Activated CD4-positive, alpha-beta T cell treated with anti-CD3 and anti-CD28 coated beads for 1 hour (primary cell): Measurements from ENCODE around the gene GLYAT.
"Not testable (repeated sequence)": the region's sequence is repeated elsewhere in the genome, so short reads cannot be mapped to it uniquely, and the experiment has no call there.

ENCODE experiments used
- DNase-seq: peaks from one replicate; pipeline ENCODE4 v3.0.0-alpha.2; 2020

The GLYAT gene

DNA sequence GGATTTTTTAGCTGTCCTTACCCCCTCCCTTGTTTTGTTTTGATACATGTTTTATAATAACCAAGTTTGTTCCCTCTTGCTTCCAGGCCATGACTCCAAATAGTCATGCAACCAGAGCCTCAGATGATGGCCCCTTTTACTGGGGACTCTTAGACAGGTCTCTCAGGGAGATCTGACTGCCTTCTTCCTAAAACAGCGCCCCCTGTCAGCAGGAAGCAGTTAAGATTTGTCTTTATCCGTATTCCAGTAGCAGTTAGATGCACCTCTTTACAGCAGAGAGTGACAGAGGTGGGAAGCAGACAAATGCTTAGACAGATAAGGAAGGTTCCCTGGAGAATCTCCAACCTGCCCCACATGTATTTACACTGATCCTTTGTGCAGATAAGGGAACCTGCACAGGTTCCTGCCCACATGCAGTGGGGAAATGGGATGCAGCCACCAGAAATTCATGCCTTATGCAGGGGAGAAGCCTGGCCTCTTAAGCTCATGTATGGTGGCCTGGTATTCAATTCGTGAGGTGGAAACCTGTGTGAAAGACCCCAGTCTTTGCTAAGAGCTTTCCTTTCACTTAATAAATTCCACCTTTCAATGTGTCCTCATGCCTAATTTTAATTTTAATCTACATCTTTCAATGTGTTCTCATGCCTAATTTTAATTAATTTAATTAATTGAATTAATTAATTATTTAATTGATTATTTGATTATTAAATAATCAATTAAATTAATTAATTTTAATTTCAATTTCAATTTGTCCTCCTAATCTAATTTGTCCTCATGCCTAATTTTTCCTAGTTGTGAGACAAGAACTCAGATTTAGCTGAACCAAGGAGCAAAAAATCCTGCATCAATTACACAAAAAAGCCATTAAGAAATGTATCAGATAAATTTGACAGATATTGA is 11.5 kb upstream of the GLYAT start:
- DNase-seq: no peak

- no peak for DNase-seq
These were observed 10.4 kb upstream of the GLYAT start for GRCh38 chr11:58742140-58742539.

DNA sequence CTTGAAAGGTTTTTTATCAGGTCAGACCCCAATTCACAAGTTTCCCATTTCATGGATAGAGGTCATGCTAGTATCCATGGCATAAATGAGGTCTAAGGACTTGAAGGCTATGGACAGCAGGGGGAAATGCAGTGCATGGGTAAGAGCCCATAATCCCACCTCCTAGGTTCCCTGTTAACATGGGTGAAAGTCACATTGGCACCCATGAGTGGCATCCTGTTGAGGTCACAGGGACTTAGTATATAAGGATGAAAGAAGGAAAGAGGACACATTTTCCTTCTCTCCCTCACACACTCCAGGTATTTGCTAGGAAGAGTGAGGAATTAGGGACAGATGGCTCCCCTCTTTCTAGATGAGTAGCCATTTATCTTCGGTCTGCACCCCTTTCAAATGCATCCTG is 9.4 kb upstream of the GLYAT start:
- no peak for DNase-seq

- DNase-seq: no peak
These were observed 8.7 kb upstream of the GLYAT start for GRCh38 chr11:58740447-58740846.

- DNase-seq: no peak
These were observed 8.1 kb upstream of the GLYAT start for GRCh38 chr11:58739725-58740430.

- DNase-seq: no peak
These were observed 3.1 kb upstream of the GLYAT start for GRCh38 chr11:58734681-58735490.

- no peak for DNase-seq
These were observed 1.1 kb downstream of the GLYAT start for GRCh38 chr11:58730507-58731089.

- no peak for DNase-seq
These were observed 4.3 kb downstream of the GLYAT start for GRCh38 chr11:58727415-58727797.

DNA sequence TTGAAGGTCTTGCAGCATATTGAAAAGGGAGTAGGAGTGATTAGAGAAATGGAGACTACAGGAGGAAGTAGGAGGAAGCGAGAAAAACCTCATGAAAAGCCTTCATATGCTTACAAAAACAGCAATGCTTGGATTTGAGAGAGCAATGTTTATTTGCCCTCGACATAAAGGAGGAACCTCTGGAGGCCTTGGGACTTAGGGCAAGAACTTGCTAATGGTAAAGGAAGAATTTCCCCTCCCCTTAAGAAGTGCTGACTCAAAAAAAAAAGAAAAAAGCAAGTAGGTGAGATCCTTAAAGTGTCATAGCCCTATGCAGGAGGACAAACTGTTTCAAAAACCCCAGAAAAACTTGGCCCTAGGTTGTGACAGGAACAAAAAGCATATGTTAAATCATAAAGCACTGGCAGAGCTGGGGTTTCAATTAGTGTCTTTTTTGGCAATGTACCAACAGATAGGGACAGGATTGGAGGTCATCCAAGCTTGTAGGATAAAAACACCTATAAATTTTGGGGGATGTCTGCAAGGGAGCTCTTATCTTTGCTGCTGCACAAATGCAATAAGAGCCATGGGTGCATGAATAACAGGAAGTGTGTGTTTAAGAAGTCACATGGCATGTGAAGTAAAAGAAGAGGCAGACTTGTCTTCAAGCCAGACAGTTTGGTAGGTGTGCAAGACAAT is 4.9 kb downstream of the GLYAT start:
- DNase-seq: no peak

- DNase-seq: no peak
These were observed 12.2 kb downstream of the GLYAT start for GRCh38 chr11:58719406-58720117.

GRCh38 chr11:58712531-58712930 is 19.2 kb downstream of the GLYAT start:
- DNase-seq: no peak

DNA sequence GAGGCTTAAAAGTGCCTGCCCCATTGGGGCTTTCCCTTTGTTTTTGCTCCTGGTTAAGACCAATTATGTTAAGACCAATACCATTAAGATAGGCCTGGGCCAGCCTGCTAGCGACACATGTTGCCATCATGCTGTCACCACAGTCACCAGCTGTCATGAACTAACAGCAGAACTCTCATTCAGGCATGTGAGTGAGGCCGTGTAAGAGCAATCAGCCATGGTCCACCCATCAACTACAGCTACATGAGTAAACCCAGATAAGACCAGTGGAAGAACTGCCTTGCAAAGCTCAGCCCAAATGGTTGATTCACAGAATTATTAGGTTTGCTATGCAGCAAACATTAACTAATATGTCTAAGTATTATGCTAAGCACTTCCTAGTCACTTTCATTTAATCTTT is 19.9 kb downstream of the GLYAT start:
- no peak for DNase-seq

DNA sequence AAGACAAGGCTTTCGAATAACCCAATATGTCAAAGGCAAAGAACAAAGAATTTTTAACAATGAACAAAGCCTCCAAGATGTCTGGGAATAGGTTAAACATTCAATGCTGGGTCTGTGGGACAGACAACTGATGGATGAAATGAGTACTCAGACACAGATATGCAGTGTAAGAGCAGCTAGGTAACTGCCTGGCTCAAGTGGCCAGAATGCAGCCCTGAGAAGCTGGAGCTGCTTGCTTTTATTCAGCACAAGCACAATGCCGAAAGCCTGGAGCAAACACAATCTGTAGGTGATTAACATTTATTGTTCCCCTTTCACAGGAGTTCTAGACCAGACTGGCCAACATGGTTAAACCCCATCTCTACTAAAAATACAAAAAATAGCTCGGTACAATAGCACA is 24.0 kb downstream of the GLYAT start:
- no peak for DNase-seq

- DNase-seq: not testable (repeated sequence)
These were observed 34.9 kb downstream of the GLYAT start for GRCh38 chr11:58696825-58697224.

- DNase-seq: no peak
These were observed 38.7 kb downstream of the GLYAT start for GRCh38 chr11:58693026-58693425.

DNA sequence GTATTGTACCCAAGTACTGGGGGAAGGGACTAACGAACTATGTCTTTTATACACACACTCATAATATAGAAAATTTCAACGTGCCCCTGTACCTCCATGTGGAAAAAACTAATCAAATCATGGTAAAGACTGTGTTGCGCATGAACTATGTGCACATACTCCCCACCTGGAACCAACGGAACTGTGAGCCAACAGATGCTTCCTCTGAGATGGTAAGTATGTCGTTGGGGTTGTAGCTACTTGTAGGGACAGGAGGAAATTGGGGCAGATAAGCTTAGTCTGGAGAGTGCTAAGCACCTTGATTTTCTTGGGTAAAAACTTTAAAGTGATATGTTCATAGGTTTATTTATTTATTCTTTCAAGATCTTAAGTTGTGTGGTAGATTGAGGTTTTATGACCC is 40.1 kb downstream of the GLYAT start:
- no peak for DNase-seq

- DNase-seq: no peak
These were observed 42.8 kb downstream of the GLYAT start for GRCh38 chr11:58688789-58689503.

DNA sequence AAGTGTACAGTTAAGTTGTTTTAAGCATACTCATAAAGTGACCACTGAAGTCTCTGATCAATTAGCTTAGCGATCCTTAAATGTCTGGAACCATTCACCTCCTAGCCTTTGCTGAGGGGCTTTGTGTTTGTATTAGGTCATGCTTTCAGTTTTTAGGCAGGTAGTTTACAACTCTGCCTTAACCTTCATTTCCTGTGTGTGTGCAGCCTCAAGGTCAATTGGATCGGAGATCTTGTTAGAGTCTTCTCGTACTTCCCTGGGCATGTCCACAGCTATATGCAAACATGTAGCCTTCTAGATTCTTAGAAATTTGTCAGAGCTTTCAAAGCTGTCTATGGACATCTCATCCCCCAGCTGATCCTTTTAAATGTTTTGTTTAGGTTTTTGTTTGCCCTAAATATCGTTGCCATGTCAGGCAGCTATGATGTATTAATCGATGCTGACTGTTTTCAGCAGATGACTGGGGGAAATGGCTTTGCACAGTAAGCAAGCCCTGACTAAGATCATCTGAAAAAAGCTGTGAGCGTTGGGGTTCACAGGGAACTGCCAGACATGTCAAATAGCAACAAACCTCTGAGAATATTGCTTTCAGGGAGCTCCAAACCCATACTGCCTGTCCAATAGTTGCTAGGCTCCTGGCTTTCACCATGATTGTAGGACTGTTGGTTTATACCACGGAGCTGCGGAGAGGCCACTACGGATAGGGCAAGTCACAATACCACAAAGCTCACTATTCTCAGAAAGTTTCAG is 45.6 kb downstream of the GLYAT start:
- DNase-seq: no peak

DNA sequence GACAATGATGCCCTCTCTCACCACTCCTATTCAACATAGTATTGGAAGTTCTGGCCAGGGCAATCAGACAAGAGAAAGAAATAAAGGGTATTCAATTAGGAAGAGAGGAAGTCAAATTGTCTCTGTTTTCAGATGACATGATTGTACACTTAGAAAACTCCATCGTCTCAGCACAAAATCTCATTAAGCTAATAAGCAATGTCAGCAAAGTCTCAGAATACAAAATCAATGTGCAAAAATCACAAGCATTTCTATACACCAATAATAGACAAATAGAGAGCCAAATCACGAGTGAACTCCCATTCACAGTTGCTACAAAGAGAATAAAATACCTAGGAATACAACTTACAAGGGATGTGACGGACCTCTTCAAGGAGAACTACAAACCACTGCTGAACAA is 49.1 kb downstream of the GLYAT start:
- DNase-seq: not testable (repeated sequence)

DNA sequence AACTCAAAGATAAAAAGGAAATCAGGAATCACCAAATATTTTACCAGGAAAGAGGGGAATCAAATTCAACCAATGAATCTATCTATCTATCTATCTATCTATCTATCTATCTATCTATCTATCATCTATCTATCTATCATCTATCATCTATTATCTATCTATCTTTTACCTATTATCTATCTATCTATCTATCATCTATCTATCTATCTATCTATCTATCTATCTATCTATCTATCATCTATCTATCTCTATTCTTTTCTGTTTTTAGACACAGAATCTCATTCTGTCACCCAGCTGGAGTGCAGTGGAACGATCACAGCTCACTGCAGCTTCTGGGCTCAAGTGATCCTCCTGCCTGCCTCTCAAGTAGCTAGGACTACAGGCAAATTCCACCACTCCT is 54.2 kb downstream of the GLYAT start:
- DNase-seq: not testable (repeated sequence)
